GM21526 (cell line): ENCODE results near the gene RAB9B.
"Not testable (repeated sequence)": the region's sequence is repeated elsewhere in the genome, so short reads cannot be mapped to it uniquely, and the experiment has no call there.

Source experiments
- ATAC-seq: cut with Tn5 transposase; IDR thresholded peaks from one replicate; pipeline ENCODE4 v1.9.1; 2021; ENCODE audit warnings: moderate library complexity; ENCODE audit not compliant: unreplicated experiment, low FRiP score

Gene RAB9B

DNA sequence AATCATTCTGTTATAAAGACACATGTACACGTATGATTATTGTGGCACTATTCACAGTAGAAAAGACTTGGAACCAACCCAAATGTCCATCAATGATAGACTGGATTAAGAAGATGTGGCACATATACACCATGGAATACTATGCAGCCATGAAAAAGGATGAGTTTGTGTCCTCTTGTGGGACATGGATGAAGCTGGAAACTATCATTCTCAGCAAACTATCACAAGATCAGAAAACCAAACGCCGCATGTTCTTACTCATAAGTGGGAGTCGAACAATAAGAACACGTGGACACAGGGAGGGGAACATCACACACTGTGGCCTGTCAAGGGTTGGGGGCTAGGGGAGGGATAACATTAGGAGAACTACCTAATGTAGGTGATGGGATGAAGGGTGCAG, 15.0 kb downstream of the RAB9B start:
- ATAC-seq, result not testable (repeated sequence)

DNA sequence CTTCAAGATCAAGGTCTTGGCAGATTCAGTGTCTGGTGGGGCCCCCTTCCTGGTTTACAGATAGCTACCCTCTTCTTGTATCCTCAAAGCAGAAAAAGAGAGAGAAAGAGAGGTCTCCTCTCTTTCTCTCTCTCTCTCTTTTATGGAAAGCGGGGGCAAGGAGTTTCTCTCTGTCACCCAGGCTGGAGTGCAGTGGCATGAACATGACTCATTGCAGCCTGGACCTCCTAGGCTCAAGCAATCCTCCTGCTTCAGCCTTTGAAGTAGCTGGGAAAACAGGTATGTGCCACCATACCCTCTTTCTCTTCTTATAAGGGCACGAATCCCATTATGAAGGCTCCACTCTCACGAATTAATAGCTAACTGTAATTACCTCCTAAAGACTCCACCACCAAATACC, 20.2 kb downstream of the RAB9B start:
- ATAC-seq, result no peak

DNA sequence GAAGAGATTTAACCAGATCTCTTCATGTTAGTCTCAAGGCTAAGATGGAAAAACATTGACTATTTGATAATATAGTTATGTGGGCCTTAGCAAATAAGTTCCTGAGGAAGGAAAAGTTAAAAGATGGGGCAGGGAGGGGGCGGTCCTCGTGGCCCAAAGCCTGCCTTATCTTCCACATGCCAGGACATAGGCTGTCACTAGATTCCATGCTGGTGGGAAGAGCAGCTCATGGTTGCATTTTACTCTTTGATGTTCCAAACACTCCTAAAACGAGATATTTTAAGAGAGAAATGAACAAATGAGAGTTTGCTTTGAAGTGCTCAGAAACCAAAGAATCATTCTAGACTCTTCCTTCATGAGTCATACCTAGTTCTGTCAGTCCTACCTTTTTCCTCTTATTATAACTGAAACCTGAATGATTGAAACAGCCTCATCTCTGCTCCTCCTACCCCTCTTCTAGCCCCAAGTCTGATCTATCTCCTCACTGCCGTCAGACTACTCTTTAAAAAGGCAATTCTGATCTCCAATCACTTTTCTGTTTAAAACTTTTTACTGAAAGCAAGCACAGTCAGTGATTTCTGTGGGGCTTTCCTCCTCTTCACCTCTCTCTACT, 25.1 kb downstream of the RAB9B start:
- no peak for ATAC-seq

DNA sequence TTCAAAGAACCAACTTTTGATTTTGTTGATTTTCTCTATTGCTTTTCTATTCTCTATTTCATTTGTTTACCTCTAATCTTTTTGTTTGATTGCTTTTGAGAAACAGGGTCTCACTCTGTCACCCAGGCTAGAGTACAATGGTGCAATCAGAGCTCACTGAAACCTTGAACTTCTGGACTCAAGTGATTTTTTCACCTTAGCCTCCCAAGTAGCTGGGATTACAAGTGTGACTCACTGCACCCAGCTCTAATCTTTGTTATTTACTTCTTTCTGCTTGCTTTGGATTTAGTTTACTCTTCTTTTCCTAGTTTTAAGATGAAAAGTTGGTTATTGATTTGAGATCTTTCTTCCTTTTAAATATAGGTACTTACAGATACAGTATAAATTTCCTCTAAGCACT, 26.2 kb downstream of the RAB9B start:
- ATAC-seq, result no peak

DNA sequence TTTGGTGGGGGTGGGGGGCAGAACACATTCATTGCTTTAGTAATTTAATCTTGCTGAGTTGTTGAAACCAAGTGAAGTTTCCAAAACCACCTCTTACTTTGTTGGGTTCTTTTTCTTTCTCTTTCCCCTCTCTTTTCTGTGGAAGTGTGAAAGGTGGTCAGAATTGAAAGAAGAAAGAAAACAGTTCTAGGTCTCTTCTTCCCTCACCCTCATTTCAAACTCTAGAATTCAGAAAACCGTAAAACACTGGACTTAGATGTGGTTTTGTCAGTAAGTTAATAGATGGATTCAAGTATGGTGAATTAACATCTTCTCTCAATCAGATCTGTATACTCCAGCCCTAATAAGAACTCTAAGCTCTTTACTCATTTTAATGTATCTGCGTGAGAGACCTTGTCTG, 31.7 kb downstream of the RAB9B start:
- ATAC-seq, result no peak

- ATAC-seq, result no peak
Measured at GRCh38 chrX:103797691-103798090, 34.4 kb downstream of the RAB9B start.

DNA sequence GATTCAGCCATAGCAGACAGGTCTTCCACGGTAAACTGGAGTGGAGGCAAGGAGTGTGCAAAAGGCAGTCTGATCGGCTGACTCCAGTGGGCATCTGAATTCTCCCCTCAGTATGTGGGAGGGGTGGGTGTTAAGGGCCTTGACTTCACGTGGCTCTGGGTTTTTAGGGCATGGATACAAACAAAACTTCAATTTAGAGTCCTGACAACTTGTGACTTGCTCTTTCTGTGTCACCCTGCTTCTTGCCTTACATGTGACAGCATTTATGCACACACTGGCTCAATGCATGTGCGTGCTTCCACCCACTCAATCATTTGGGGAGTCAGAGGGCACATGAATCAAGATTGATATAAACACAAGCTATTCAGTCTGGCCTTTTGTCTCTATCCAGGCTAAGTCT, 37.9 kb downstream of the RAB9B start:
- no peak for ATAC-seq

GRCh38 chrX:103793545-103793940, 38.5 kb downstream of the RAB9B start:
- ATAC-seq, result no peak

DNA sequence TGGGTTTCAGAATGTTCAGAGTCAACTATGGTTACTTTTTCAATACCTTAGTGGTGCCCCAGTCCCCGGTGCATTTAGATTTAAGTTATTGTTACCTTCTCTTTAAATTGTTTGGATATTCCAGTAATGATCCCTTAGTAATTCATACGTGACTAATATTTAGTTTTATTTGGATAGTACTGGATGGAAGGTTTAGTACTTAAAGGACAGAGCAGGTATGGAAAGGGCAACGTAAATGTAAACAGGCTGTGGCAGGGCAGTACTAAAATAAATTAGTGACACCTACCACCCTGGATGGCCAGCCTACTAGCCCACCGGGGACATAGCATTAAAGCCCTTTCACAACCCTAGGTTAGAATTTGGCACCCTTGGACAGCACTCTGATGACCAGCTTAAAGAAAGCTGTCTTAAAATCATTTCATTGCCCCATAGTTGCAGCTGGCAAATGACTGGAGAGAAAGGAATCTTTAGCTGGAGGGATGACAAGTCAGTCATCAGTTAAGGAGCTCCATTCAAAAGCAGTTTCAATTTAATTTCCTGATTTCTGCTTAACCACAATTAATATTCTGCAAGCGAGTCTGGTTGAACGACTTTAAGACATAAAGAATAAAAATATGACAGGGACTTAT, 39.0 kb downstream of the RAB9B start:
- no peak for ATAC-seq

- ATAC-seq, result no peak
Measured at GRCh38 chrX:103791826-103792485, 40.1 kb downstream of the RAB9B start.

DNA sequence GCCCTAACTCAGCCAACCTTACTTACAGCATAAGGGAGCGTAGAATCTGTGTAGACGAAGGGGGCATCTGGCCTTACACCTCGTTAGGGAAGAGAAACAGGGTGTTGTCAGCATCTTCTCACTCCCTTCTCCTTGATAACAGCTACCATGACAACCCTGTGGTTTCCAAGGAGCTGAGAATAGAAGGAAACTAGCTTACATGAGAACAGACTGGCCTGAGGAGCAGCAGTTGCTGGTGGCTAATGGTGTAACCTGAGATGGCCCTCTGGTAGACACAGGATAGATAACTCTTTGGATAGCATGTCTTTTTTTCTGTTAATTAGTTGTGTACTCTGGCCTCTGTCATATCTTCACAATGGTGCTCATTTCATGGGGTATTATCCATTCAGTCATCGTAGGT, 40.8 kb downstream of the RAB9B start:
- ATAC-seq, result no peak

DNA sequence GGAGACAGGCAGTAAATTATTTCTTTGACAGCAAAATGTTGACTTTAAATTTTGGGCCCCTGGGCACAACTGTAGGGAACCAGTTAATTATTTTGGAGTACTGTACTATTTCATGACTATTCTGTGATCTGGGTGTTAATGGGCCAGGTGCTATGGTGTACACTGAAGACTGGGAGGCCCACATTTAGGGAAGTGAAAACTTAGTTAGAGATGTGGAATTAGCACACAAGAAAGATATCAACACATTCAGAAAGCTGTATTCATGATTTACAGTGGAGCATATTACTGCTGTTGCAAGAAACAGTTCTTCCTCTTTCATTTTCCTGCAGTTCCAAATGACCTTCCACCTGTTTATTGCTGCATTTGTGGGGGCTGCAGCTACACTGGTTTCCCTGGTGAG, 43.1 kb downstream of the RAB9B start:
- ATAC-seq, result peak; percentile 94

- no peak for ATAC-seq
Measured at GRCh38 chrX:103783971-103784370, 48.1 kb downstream of the RAB9B start.

- no peak for ATAC-seq
Measured at GRCh38 chrX:103783196-103783595, 48.9 kb downstream of the RAB9B start.

GRCh38 chrX:103782640-103783039, 49.4 kb downstream of the RAB9B start:
- ATAC-seq, result no peak

- no peak for ATAC-seq
Measured at GRCh38 chrX:103781706-103782105, 50.4 kb downstream of the RAB9B start.

DNA sequence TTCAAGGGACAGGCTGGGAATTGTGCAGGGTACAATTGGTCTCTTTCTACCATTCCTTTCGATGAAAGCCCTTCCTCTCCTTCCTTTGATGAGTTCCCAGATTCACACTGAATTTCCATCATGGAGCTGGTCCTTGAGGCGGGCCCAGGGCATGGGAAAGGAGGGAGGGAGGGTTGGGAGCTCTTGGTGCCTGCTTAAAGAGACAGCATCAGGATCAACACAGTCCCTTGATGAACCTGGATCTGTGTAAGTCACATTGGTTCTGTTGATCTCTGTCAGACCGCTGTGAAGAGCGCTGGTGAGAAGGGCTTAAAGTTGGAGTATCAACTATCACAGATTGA, 51.0 kb downstream of the RAB9B start:
- no peak for ATAC-seq

GRCh38 chrX:103780336-103781061, 51.6 kb downstream of the RAB9B start:
- ATAC-seq, result no peak

- no peak for ATAC-seq
Measured at GRCh38 chrX:103779141-103779789, 52.8 kb downstream of the RAB9B start.

- ATAC-seq, result no peak
Measured at GRCh38 chrX:103776546-103776945, 55.5 kb downstream of the RAB9B start, which contains the start of gene PLP1. PLP1 (plus strand) TSS chrX:103776840; CDS start chrX:103776996, 156 bp downstream.

DNA sequence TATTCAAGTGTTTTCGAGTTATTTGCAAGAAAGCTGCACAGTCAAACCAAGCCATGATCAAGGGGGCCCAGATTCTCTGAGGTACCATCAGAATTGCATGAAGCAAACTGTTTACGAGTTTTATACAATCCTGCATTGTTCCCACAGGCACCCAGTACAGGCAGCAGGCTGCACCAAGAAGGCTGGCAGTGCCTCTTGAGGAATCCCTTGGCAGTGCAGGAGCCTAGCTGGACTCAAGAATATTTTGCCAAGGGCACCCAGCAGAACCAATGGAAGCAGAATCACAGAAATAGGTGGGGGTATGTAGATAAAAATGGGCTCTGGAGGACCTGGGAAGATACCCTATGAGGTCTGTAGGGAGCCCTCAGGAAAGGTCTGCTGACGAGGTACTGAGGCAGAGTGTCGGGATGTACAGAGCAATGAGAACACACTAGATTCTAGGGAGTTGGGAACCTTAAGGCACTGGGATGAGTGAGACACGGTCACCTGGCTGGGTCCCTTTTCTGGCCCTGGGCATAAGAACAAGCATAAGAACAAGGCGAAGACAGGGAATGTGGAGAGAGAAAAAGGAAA, 57.9 kb downstream of the RAB9B start:
- ATAC-seq, result no peak
